Measurements from ENCODE around the gene EHBP1L1.

EHBP1L1 gene

GRCh38 chr11:65580031-65580692 lies 4.3 kb downstream of the EHBP1L1 start:
- no peak for TF ChIP-seq CTCF (IDR thresholded peaks at IDR 0.05)

- TF ChIP-seq CTCF (IDR thresholded peaks at IDR 0.05) = no peak
Observed at GRCh38 chr11:65580756-65581155, 4.9 kb downstream of the EHBP1L1 start.

DNA sequence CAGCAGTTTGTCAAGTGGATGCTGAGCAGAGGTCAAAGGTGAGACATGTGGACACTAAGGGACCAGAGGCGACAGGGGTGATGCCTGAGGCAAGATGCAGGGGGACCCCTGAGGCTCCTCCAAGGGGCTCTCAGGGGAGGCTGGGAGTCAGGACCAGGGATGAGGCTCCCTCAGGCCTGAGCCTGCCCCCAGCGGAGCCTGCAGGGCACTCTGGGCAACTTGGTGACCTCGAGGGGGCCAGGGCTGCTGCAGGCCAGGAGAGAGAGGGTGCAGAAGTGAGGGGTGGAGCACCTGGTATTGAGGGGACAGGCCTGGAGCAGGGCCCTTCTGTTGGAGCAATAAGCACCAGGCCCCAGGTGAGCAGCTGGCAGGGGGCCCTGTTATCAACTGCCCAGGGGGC lies 6.1 kb downstream of the EHBP1L1 start:
- TF ChIP-seq CTCF (IDR thresholded peaks at IDR 0.05) = no peak

DNA sequence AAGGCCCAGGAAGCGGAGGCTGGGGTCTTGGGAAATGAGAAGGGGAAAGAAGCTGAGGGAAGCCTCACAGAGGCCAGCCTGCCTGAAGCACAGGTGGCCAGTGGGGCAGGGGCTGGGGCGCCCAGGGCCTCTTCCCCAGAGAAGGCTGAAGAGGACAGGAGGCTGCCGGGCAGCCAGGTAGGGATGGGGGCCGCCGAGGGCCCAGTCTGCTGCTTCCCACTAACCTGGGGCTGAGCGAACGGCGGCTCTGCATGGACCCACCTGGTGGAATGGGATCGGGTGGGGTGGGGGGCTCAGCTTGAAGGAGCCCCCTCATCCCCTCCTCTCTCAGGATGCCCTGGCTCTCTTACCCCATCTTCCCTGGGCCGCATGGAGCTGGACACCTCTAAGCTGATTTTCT lies 7.7 kb downstream of the EHBP1L1 start:
- no peak for TF ChIP-seq CTCF (IDR thresholded peaks at IDR 0.05)

- no peak for TF ChIP-seq CTCF (IDR thresholded peaks at IDR 0.05)
Observed at GRCh38 chr11:65584106-65584505, 8.3 kb downstream of the EHBP1L1 start.

DNA sequence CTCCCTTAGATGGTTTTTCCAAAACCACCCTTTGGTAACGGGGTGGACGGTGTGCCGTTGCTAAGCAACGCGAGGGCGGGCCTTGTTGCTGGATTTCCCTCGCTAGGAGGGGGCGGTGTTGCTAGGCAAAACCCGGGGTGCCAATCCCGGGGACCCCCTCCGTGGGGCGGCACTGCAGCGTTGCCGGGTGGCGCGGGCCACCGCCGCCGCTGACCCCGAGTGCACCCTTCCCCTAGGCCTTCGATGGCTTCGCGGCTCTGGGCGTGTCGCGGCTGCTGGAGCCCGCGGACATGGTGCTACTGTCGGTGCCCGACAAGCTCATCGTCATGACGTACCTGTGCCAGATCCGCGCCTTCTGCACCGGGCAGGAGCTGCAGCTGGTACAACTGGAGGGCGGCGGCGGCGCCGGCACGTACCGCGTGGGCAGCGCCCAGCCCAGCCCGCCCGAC lies 8.9 kb downstream of the EHBP1L1 start:
- no peak for TF ChIP-seq CTCF (IDR thresholded peaks at IDR 0.05)

- TF ChIP-seq CTCF (IDR thresholded peaks at IDR 0.05) = no peak
Observed at GRCh38 chr11:65585396-65586246, 9.8 kb downstream of the EHBP1L1 start.

Data from LNCAP (cell line).